Renal cortex interstitium (tissue), 15 donors: ENCODE data around the gene PLOD2. TPM values are rescaled to one million over a fixed set of nuclear protein-coding genes. Genes with fewer than 3 reads are reported as not detected.
A peak's percentile ranks its signal among the peaks of the same experiment; 100 is the strongest.

Experiments used
- DNase-seq, 11 donors: peaks; one replicate each; pipeline ENCODE4 v3.0.0-alpha.2; 2013; ENCODE audit warnings: low read depth in 9 of 11, low spot score in 4 of 11; ENCODE audit errors: extremely low read depth in 1 of 11
- long read RNA-seq, 16 experiments: transcript quantifications; one replicate each; lab custom pipeline, GENCODE V29; 2026
- polyA plus RNA-seq, 3 donors: library from polyadenylated mRNA; unstranded; fragments of 120-200 nt; gene quantifications; one replicate each; pipeline ENCODE4 v1.2.1, GENCODE V29; 2013; ENCODE audit not compliant: insufficient read length in 3 of 3

Gene PLOD2
- polyA plus RNA-seq = 100 to 1,000 TPM; 136 to 191 (median 183) TPM
- long read RNA-seq, donor 1, transcript PLOD2-202 (19 exons, 3,665 nt) = major isoform, 14 of 29 reads
- long read RNA-seq, donor 1, transcript PLOD2-201 (20 exons, 3,732 nt) = minor isoform, 13 of 29 reads
- long read RNA-seq, donor 1, partial matches to known transcripts = 0 of 29 reads
- long read RNA-seq, donor 1, other reads (novel, unspliced or antisense) = 0 of 29 reads
- long read RNA-seq, donor 2, transcript PLOD2-201 (20 exons, 3,732 nt) = minor isoform, 5 of 19 reads
- long read RNA-seq, donor 2, transcript PLOD2-202 (19 exons, 3,665 nt) = major isoform, 13 of 19 reads
- long read RNA-seq, donor 2, partial matches to known transcripts = 0 of 19 reads
- long read RNA-seq, donor 2, other reads (novel, unspliced or antisense) = 0 of 19 reads
- long read RNA-seq, donor 3, transcript PLOD2-202 (19 exons, 3,665 nt) = major isoform, 16 of 61 reads
- long read RNA-seq, donor 3, transcript PLOD2-201 (20 exons, 3,732 nt) = minor isoform, 14 of 61 reads
- long read RNA-seq, donor 3, partial matches to known transcripts = 31 of 61 reads
- long read RNA-seq, donor 3, other reads (novel, unspliced or antisense) = 0 of 61 reads
- long read RNA-seq, donor 4, transcript PLOD2-202 (19 exons, 3,665 nt) = major isoform, 12 of 27 reads
- long read RNA-seq, donor 4, transcript PLOD2-201 (20 exons, 3,732 nt) = minor isoform, 5 of 27 reads
- long read RNA-seq, donor 4, partial matches to known transcripts = 10 of 27 reads
- long read RNA-seq, donor 4, other reads (novel, unspliced or antisense) = 0 of 27 reads
- long read RNA-seq, donor 5 = 0 reads
- long read RNA-seq, donor 6, transcript PLOD2-201 (20 exons, 3,732 nt) = minor isoform, 5 of 46 reads
- long read RNA-seq, donor 6, transcript PLOD2-202 (19 exons, 3,665 nt) = major isoform, 20 of 46 reads
- long read RNA-seq, donor 6, partial matches to known transcripts = 18 of 46 reads
- long read RNA-seq, donor 6, other reads (novel, unspliced or antisense) = 0 of 46 reads
- long read RNA-seq, donor 7, transcript PLOD2-202 (19 exons, 3,665 nt) = major isoform, 21 of 33 reads
- long read RNA-seq, donor 7, partial matches to known transcripts = 8 of 33 reads
- long read RNA-seq, donor 7, other reads (novel, unspliced or antisense) = 0 of 33 reads
- long read RNA-seq, donor 8, transcript PLOD2-202 (19 exons, 3,665 nt) = major isoform, 21 of 53 reads
- long read RNA-seq, donor 8, transcript PLOD2-201 (20 exons, 3,732 nt) = minor isoform, 17 of 53 reads
- long read RNA-seq, donor 8, partial matches to known transcripts = 15 of 53 reads
- long read RNA-seq, donor 8, other reads (novel, unspliced or antisense) = 0 of 53 reads
- long read RNA-seq, donor 9, transcript PLOD2-201 (20 exons, 3,732 nt) = minor isoform, 6 of 42 reads
- long read RNA-seq, donor 9, transcript PLOD2-202 (19 exons, 3,665 nt) = major isoform, 15 of 42 reads
- long read RNA-seq, donor 9, partial matches to known transcripts = 21 of 42 reads
- long read RNA-seq, donor 9, other reads (novel, unspliced or antisense) = 0 of 42 reads
- long read RNA-seq, donor 10, transcript PLOD2-202 (19 exons, 3,665 nt) = major isoform, 23 of 53 reads
- long read RNA-seq, donor 10, transcript PLOD2-201 (20 exons, 3,732 nt) = minor isoform, 14 of 53 reads
- long read RNA-seq, donor 10, partial matches to known transcripts = 16 of 53 reads
- long read RNA-seq, donor 10, other reads (novel, unspliced or antisense) = 0 of 53 reads
- long read RNA-seq, donor 11, transcript PLOD2-202 (19 exons, 3,665 nt) = major isoform, 10 of 29 reads
- long read RNA-seq, donor 11, transcript PLOD2-201 (20 exons, 3,732 nt) = minor isoform, 7 of 29 reads
- long read RNA-seq, donor 11, partial matches to known transcripts = 11 of 29 reads
- long read RNA-seq, donor 11, other reads (novel, unspliced or antisense) = 0 of 29 reads
- long read RNA-seq, donor 12, transcript PLOD2-202 (19 exons, 3,665 nt) = major isoform, 5 of 11 reads
- long read RNA-seq, donor 12, transcript PLOD2-201 (20 exons, 3,732 nt) = major isoform, 5 of 11 reads
- long read RNA-seq, donor 12, partial matches to known transcripts = 0 of 11 reads
- long read RNA-seq, donor 12, other reads (novel, unspliced or antisense) = 0 of 11 reads
- long read RNA-seq, donor 13, transcript PLOD2-202 (19 exons, 3,665 nt) = major isoform, 35 of 81 reads
- long read RNA-seq, donor 13, transcript PLOD2-201 (20 exons, 3,732 nt) = minor isoform, 17 of 81 reads
- long read RNA-seq, donor 13, partial matches to known transcripts = 24 of 81 reads
- long read RNA-seq, donor 13, other reads (novel, unspliced or antisense) = 0 of 81 reads
- long read RNA-seq, donor 14, transcript PLOD2-201 (20 exons, 3,732 nt) = minor isoform, 6 of 25 reads
- long read RNA-seq, donor 14, transcript PLOD2-202 (19 exons, 3,665 nt) = major isoform, 9 of 25 reads
- long read RNA-seq, donor 14, partial matches to known transcripts = 7 of 25 reads
- long read RNA-seq, donor 14, other reads (novel, unspliced or antisense) = 0 of 25 reads
- long read RNA-seq, donor 15, transcript PLOD2-202 (19 exons, 3,665 nt) = major isoform, 10 of 14 reads
- long read RNA-seq, donor 15, partial matches to known transcripts = 0 of 14 reads
- long read RNA-seq, donor 15, other reads (novel, unspliced or antisense) = 0 of 14 reads
- long read RNA-seq, donor 16, transcript PLOD2-201 (20 exons, 3,732 nt) = minor isoform, 18 of 122 reads
- long read RNA-seq, donor 16, transcript PLOD2-202 (19 exons, 3,665 nt) = major isoform, 36 of 122 reads
- long read RNA-seq, donor 16, partial matches to known transcripts = 67 of 122 reads
- long read RNA-seq, donor 16, other reads (novel, unspliced or antisense) = 0 of 122 reads

GRCh38 chr3:146160964-146161662, at the start of gene PLOD2:
Gene PLOD2 (minus strand): TSS chr3:146161184. CDS start chr3:146160989, 195 bp downstream.
- DNase-seq = peak in 10 of 11 donors; percentile 63 to 82 (median 72)

GRCh38 chr3:146209371-146209770, 48.4 kb upstream of the PLOD2 start:
- no peak for DNase-seq

- no peak for DNase-seq
Measured at GRCh38 chr3:146203776-146204175, 42.8 kb upstream of the PLOD2 start.

GRCh38 chr3:146200461-146201220, 39.7 kb upstream of the PLOD2 start:
- no peak for DNase-seq

- no peak for DNase-seq
Measured at GRCh38 chr3:146199762-146200161, 38.8 kb upstream of the PLOD2 start.

GRCh38 chr3:146196789-146197188, 35.8 kb upstream of the PLOD2 start:
- DNase-seq = no peak

- no peak for DNase-seq
Measured at GRCh38 chr3:146195605-146196004, 34.6 kb upstream of the PLOD2 start.

GRCh38 chr3:146195030-146195429, 34.0 kb upstream of the PLOD2 start:
- DNase-seq = no peak

- no peak for DNase-seq
Measured at GRCh38 chr3:146191051-146191450, 30.1 kb upstream of the PLOD2 start.

- peak in 8 of 11 donors; percentile 18 to 47 (median 36) for DNase-seq
Measured at GRCh38 chr3:146189519-146190173, 28.7 kb upstream of the PLOD2 start.

- peak in 1 of 11 donors; percentile 32 for DNase-seq
Measured at GRCh38 chr3:146187334-146187950, 26.5 kb upstream of the PLOD2 start.

GRCh38 chr3:146184241-146185015, 23.4 kb upstream of the PLOD2 start:
- no peak for DNase-seq

- DNase-seq = no peak
Measured at GRCh38 chr3:146181216-146181615, 20.2 kb upstream of the PLOD2 start.
